WTC11 (cell line): ENCODE measurements around the gene PTPN11. TPM values are rescaled to one million over a fixed set of nuclear protein-coding genes. Genes with fewer than 3 reads are reported as not detected.

Source experiments
- ATAC-seq: fragments of 200-7000 bp; cut with Tn5 transposase; 2 replicates; pipeline ENCODE4 v1.10.0; 2021; ENCODE audit warnings: mild to moderate bottlenecking, moderate library complexity
- CTCF ChIA-PET: fragments of 300-600 bp; sonication (Branson Sonifier 250); formaldehyde crosslinking; loops from one replicate; lab custom pipeline; 2021; ENCODE audit warnings: antibody characterized with exemption; lab: Charles Lee
- POLR2A ChIA-PET: fragments of 350-600 bp; sonication (Branson Sonifier 250); formaldehyde crosslinking; loops from one replicate; lab custom pipeline; 2021; ENCODE audit warnings: antibody characterized with exemption; lab: Charles Lee
- DNase-seq: peaks from one replicate; pipeline ENCODE4 v3.0.0; 2021; ENCODE audit warnings: low spot score
- H3K27ac Mint-ChIP-seq: 2 replicates; pipeline ENCODE4 v1.8.0; 2021; ENCODE audit warnings: mixed read lengths
- H3K27me3 Mint-ChIP-seq: 2 replicates; pipeline ENCODE4 v1.8.0; 2021; ENCODE audit warnings: low read depth, mild to moderate bottlenecking, moderate library complexity, mixed read lengths
- H3K36me3 Mint-ChIP-seq: 2 replicates; pipeline ENCODE4 v1.8.0; 2021; ENCODE audit warnings: mixed read lengths
- H3K4me1 Mint-ChIP-seq: 2 replicates; pipeline ENCODE4 v1.8.0; 2022; ENCODE audit warnings: mixed read lengths
- H3K4me3 Mint-ChIP-seq: 2 replicates; pipeline ENCODE4 v1.8.0; 2021; ENCODE audit warnings: mild to moderate bottlenecking, moderate library complexity, mixed read lengths
- H3K9me3 Mint-ChIP-seq: 2 replicates; pipeline ENCODE4 v1.8.0; 2021; ENCODE audit warnings: mixed read lengths
- CBFB ChIP-seq: sonication (generic); formaldehyde crosslinking; IDR thresholded peaks from 2 replicates; pipeline ENCODE4 v1.8.1; 2022; ENCODE audit warnings: mild to moderate bottlenecking, low read depth, missing genetic modification reagents
- EMX1 ChIP-seq: fragments of 250-450 bp; sonication (Bioruptor Pico); IDR thresholded peaks from 2 replicates; pipeline ENCODE4 v1.8.0; 2021; ENCODE audit warnings: mild to moderate bottlenecking
- ETV6 ChIP-seq: sonication (generic); formaldehyde crosslinking; IDR thresholded peaks from 2 replicates; pipeline ENCODE4 v1.8.1; 2022; ENCODE audit warnings: mild to moderate bottlenecking, missing genetic modification reagents
- NFE2L1 ChIP-seq: sonication (generic); formaldehyde crosslinking; IDR thresholded peaks from 2 replicates; pipeline ENCODE4 v1.8.1; 2023; ENCODE audit warnings: missing genetic modification reagents
- RORB ChIP-seq: fragments of 250-450 bp; sonication (Bioruptor Pico); IDR thresholded peaks from 2 replicates; pipeline ENCODE4 v1.9.0; 2021; ENCODE audit warnings: mild to moderate bottlenecking
- total RNA-seq: library from RNA; stranded (reverse); gene quantifications from 3 replicates; pipeline ENCODE4 v1.2.3, GENCODE V29; 2021
- TF ChIP-seq, protein P1 (sequence below): fragments of 250-450 bp; sonication (Bioruptor Pico); IDR thresholded peaks from 2 replicates; pipeline ENCODE4 v1.9.0; 2021; ENCODE audit warnings: mild to moderate bottlenecking, borderline replicate concordance
- TF ChIP-seq, protein P2 (sequence below): sonication (generic); formaldehyde crosslinking; IDR thresholded peaks from 2 replicates; pipeline ENCODE4 v1.8.1; 2023; ENCODE audit warnings: mild to moderate bottlenecking, missing genetic modification reagents, borderline replicate concordance
- TF ChIP-seq, protein P3 (sequence below): sonication (generic); formaldehyde crosslinking; IDR thresholded peaks from 2 replicates; pipeline ENCODE4 v1.8.0; 2022; ENCODE audit warnings: mild to moderate bottlenecking, missing genetic modification reagents
- TF ChIP-seq, protein P4 (sequence below): fragments of 250-450 bp; sonication (Bioruptor Pico); IDR thresholded peaks from 2 replicates; pipeline ENCODE4 v1.9.0; 2021; ENCODE audit warnings: mild to moderate bottlenecking
- TF ChIP-seq, protein P5 (sequence below): fragments of 250-450 bp; sonication (Bioruptor Pico); conservative IDR thresholded peaks from 2 replicates; pipeline ENCODE4 v1.9.0; 2021; ENCODE audit warnings: mild to moderate bottlenecking
- TF ChIP-seq, protein P6 (sequence below): sonication (generic); formaldehyde crosslinking; conservative IDR thresholded peaks from 2 replicates; pipeline ENCODE4 v1.8.1; 2022; ENCODE audit warnings: mild to moderate bottlenecking, missing genetic modification reagents
- TF ChIP-seq, protein P7 (sequence below): fragments of 250-450 bp; sonication (Bioruptor Pico); IDR thresholded peaks from 2 replicates; pipeline ENCODE4 v2.1.2; 2022; ENCODE audit warnings: mild to moderate bottlenecking, moderate library complexity
- TF ChIP-seq, protein P8 (sequence below): sonication (generic); formaldehyde crosslinking; IDR thresholded peaks from 2 replicates; pipeline ENCODE4 v1.8.0; 2023; ENCODE audit warnings: missing genetic modification reagents, mild to moderate bottlenecking, borderline replicate concordance

PTPN11 gene
- total RNA-seq, 1 experiment from 2014 or later = 112 TPM

DNA sequence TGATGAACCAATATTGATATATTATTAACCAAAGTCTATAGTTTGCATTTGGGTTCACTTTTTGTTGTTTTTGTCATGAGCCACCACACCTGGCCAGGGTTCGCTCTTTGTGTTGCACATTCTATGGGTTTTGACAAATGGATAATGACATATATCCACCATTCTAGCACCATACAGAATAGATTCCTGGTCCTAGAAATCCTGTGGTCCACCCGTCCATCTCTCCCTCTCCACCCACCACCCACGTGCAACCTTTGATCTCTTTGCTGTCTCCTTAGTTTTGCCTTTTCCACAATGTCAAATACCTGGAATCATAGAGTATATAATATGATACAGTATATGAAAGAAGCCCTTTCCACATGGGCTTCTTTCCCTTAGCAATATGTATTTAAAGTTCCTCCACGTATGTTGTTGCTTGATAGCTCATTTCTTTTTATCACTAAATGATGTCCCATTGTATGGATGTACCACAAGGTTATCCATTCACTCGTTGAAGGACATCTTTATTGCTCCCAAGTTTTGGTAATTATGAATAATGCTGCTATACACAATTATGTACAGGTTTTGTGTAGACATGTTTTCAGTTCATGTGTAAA lies 16.7 kb upstream of the PTPN11 start:
- ChIA-PET CTCF (interaction anchor here (0.6 kb wide), 1 partner anchor 564 kb away, joined by 3 read pairs; no protein-coding TSS in a partner anchor), POLR2A (interaction anchor here (0.6 kb wide), 1 partner anchor 47 kb away, joined by 7 read pairs; no protein-coding TSS in a partner anchor)
- ATAC-seq = no peak
- H3K27me3 Mint-ChIP-seq = no peaks in the 10 kb centered on the region; the same call in 1 of the 2 replicates
- no peak overlapping the region for H3K27ac Mint-ChIP-seq
- peaks cover 1% of the 10 kb centered on the region for H3K4me1 Mint-ChIP-seq
- peaks cover 30% of the 10 kb centered on the region for H3K36me3 Mint-ChIP-seq
- H3K9me3 Mint-ChIP-seq = peaks cover 3% of the 10 kb centered on the region; the same call in 1 of the 2 replicates
- no peak for DNase-seq
- no peak overlapping the region for H3K4me3 Mint-ChIP-seq
- TF ChIP-seq, protein P1, sequence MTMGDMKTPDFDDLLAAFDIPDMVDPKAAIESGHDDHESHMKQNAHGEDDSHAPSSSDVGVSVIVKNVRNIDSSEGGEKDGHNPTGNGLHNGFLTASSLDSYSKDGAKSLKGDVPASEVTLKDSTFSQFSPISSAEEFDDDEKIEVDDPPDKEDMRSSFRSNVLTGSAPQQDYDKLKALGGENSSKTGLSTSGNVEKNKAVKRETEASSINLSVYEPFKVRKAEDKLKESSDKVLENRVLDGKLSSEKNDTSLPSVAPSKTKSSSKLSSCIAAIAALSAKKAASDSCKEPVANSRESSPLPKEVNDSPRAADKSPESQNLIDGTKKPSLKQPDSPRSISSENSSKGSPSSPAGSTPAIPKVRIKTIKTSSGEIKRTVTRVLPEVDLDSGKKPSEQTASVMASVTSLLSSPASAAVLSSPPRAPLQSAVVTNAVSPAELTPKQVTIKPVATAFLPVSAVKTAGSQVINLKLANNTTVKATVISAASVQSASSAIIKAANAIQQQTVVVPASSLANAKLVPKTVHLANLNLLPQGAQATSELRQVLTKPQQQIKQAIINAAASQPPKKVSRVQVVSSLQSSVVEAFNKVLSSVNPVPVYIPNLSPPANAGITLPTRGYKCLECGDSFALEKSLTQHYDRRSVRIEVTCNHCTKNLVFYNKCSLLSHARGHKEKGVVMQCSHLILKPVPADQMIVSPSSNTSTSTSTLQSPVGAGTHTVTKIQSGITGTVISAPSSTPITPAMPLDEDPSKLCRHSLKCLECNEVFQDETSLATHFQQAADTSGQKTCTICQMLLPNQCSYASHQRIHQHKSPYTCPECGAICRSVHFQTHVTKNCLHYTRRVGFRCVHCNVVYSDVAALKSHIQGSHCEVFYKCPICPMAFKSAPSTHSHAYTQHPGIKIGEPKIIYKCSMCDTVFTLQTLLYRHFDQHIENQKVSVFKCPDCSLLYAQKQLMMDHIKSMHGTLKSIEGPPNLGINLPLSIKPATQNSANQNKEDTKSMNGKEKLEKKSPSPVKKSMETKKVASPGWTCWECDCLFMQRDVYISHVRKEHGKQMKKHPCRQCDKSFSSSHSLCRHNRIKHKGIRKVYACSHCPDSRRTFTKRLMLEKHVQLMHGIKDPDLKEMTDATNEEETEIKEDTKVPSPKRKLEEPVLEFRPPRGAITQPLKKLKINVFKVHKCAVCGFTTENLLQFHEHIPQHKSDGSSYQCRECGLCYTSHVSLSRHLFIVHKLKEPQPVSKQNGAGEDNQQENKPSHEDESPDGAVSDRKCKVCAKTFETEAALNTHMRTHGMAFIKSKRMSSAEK (CRISPR knock-in tag) = 0 out of 2 replicates have a peak, but pooled peaks have one; percentile 37
- TF ChIP-seq ETV6 (CRISPR knock-in tag) (no peak), EMX1 (no peak), NFE2L1 (CRISPR knock-in tag) (no peak), CBFB (CRISPR knock-in tag) (no peak), RORB (CRISPR knock-in tag) (no peak)
- TF ChIP-seq, protein P2, sequence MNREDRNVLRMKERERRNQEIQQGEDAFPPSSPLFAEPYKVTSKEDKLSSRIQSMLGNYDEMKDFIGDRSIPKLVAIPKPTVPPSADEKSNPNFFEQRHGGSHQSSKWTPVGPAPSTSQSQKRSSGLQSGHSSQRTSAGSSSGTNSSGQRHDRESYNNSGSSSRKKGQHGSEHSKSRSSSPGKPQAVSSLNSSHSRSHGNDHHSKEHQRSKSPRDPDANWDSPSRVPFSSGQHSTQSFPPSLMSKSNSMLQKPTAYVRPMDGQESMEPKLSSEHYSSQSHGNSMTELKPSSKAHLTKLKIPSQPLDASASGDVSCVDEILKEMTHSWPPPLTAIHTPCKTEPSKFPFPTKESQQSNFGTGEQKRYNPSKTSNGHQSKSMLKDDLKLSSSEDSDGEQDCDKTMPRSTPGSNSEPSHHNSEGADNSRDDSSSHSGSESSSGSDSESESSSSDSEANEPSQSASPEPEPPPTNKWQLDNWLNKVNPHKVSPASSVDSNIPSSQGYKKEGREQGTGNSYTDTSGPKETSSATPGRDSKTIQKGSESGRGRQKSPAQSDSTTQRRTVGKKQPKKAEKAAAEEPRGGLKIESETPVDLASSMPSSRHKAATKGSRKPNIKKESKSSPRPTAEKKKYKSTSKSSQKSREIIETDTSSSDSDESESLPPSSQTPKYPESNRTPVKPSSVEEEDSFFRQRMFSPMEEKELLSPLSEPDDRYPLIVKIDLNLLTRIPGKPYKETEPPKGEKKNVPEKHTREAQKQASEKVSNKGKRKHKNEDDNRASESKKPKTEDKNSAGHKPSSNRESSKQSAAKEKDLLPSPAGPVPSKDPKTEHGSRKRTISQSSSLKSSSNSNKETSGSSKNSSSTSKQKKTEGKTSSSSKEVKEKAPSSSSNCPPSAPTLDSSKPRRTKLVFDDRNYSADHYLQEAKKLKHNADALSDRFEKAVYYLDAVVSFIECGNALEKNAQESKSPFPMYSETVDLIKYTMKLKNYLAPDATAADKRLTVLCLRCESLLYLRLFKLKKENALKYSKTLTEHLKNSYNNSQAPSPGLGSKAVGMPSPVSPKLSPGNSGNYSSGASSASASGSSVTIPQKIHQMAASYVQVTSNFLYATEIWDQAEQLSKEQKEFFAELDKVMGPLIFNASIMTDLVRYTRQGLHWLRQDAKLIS (CRISPR knock-in tag) = no peak
- TF ChIP-seq, protein P3, sequence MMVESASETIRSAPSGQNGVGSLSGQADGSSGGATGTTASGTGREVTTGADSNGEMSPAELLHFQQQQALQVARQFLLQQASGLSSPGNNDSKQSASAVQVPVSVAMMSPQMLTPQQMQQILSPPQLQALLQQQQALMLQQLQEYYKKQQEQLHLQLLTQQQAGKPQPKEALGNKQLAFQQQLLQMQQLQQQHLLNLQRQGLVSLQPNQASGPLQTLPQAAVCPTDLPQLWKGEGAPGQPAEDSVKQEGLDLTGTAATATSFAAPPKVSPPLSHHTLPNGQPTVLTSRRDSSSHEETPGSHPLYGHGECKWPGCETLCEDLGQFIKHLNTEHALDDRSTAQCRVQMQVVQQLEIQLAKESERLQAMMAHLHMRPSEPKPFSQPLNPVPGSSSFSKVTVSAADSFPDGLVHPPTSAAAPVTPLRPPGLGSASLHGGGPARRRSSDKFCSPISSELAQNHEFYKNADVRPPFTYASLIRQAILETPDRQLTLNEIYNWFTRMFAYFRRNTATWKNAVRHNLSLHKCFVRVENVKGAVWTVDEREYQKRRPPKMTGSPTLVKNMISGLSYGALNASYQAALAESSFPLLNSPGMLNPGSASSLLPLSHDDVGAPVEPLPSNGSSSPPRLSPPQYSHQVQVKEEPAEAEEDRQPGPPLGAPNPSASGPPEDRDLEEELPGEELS (CRISPR knock-in tag) = no peak
- TF ChIP-seq, protein P4, sequence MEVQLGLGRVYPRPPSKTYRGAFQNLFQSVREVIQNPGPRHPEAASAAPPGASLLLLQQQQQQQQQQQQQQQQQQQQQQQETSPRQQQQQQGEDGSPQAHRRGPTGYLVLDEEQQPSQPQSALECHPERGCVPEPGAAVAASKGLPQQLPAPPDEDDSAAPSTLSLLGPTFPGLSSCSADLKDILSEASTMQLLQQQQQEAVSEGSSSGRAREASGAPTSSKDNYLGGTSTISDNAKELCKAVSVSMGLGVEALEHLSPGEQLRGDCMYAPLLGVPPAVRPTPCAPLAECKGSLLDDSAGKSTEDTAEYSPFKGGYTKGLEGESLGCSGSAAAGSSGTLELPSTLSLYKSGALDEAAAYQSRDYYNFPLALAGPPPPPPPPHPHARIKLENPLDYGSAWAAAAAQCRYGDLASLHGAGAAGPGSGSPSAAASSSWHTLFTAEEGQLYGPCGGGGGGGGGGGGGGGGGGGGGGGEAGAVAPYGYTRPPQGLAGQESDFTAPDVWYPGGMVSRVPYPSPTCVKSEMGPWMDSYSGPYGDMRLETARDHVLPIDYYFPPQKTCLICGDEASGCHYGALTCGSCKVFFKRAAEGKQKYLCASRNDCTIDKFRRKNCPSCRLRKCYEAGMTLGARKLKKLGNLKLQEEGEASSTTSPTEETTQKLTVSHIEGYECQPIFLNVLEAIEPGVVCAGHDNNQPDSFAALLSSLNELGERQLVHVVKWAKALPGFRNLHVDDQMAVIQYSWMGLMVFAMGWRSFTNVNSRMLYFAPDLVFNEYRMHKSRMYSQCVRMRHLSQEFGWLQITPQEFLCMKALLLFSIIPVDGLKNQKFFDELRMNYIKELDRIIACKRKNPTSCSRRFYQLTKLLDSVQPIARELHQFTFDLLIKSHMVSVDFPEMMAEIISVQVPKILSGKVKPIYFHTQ (CRISPR knock-in tag) = 0 out of 2 replicates have a peak, but pooled peaks have one; percentile 68
- TF ChIP-seq, protein P5, sequence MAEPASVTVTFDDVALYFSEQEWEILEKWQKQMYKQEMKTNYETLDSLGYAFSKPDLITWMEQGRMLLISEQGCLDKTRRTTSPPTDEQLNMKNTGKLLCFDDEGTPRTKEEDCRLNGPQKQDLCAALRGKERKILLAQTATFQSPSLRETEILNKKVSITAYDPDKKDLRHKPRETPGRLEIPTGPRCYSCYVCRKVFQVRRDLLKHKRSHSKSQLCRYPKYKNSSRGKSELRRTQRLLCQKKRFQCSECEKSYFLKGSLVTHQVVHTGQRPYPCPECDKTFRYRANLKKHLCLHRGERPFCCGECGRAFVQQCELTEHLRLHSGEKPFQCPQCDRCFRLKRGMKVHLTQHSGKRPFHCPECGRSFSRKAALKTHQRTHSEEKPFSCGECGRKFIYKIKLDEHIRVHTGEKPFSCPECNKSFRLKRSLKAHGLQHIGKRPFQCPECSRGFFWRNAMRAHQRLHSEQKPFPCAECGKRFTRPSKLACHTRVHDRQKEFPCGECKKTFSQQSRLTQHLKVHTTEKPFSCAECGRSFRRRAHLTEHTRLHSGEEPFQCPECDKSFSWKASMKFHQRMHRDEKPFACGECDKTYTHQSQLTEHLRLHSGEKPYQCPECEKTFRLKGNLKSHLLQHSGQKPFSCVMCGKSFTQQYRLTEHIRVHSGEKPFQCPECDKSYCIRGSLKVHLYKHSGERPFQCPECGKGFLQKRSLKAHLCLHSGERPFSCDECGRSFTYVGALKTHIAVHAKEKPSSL (CRISPR knock-in tag) = peak; percentile 74; the same call in 1 of the 2 replicates
- TF ChIP-seq, protein P6, sequence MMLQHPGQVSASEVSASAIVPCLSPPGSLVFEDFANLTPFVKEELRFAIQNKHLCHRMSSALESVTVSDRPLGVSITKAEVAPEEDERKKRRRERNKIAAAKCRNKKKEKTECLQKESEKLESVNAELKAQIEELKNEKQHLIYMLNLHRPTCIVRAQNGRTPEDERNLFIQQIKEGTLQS = no peak
- TF ChIP-seq, protein P7, sequence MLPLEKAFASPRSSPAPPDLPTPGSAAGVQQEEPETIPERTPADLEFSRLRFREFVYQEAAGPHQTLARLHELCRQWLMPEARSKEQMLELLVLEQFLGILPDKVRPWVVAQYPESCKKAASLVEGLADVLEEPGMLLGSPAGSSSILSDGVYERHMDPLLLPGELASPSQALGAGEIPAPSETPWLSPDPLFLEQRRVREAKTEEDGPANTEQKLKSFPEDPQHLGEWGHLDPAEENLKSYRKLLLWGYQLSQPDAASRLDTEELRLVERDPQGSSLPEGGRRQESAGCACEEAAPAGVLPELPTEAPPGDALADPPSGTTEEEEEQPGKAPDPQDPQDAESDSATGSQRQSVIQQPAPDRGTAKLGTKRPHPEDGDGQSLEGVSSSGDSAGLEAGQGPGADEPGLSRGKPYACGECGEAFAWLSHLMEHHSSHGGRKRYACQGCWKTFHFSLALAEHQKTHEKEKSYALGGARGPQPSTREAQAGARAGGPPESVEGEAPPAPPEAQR (CRISPR knock-in tag) = no peak
- TF ChIP-seq, protein P8, sequence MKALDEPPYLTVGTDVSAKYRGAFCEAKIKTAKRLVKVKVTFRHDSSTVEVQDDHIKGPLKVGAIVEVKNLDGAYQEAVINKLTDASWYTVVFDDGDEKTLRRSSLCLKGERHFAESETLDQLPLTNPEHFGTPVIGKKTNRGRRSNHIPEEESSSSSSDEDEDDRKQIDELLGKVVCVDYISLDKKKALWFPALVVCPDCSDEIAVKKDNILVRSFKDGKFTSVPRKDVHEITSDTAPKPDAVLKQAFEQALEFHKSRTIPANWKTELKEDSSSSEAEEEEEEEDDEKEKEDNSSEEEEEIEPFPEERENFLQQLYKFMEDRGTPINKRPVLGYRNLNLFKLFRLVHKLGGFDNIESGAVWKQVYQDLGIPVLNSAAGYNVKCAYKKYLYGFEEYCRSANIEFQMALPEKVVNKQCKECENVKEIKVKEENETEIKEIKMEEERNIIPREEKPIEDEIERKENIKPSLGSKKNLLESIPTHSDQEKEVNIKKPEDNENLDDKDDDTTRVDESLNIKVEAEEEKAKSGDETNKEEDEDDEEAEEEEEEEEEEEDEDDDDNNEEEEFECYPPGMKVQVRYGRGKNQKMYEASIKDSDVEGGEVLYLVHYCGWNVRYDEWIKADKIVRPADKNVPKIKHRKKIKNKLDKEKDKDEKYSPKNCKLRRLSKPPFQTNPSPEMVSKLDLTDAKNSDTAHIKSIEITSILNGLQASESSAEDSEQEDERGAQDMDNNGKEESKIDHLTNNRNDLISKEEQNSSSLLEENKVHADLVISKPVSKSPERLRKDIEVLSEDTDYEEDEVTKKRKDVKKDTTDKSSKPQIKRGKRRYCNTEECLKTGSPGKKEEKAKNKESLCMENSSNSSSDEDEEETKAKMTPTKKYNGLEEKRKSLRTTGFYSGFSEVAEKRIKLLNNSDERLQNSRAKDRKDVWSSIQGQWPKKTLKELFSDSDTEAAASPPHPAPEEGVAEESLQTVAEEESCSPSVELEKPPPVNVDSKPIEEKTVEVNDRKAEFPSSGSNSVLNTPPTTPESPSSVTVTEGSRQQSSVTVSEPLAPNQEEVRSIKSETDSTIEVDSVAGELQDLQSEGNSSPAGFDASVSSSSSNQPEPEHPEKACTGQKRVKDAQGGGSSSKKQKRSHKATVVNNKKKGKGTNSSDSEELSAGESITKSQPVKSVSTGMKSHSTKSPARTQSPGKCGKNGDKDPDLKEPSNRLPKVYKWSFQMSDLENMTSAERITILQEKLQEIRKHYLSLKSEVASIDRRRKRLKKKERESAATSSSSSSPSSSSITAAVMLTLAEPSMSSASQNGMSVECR (CRISPR knock-in tag) = no peak
